Testis (tissue), 3 donors: ENCODE measurements around the gene LAMP5. TPM values are rescaled to one million over a fixed set of nuclear protein-coding genes. Genes with fewer than 3 reads are reported as not detected.

Experiments used
- DNase-seq: peaks from one replicate; pipeline ENCODE4 v3.0.0-alpha.2; 2019
- H3K27ac ChIP-seq, 2 donors: fragments of 200-600 bp; sonication (generic); one replicate each; pipeline ENCODE4 v1.5.1; 2019
- H3K27me3 ChIP-seq: fragments of 200-600 bp; sonication (generic); one replicate; pipeline ENCODE4 v1.5.1; 2019
- H3K36me3 ChIP-seq: fragments of 200-600 bp; sonication (generic); one replicate; pipeline ENCODE4 v1.5.1; 2017; ENCODE audit warnings: low read depth; ENCODE audit errors: missing control alignments
- H3K4me1 ChIP-seq: fragments of 200-600 bp; sonication (generic); one replicate; pipeline ENCODE4 v1.5.1; 2019
- H3K4me3 ChIP-seq, 2 donors: fragments of 200-600 bp; sonication (generic); one replicate each; pipeline ENCODE4 v1.5.1; 2017 to 2019
- H3K9me3 ChIP-seq: fragments of 200-600 bp; sonication (generic); one replicate; pipeline ENCODE4 v1.5.1; 2017
- CTCF ChIP-seq, 3 experiments: fragments of 450-650 bp in 2 of 3; fragments of 200-600 bp in 1 of 3; sonication (generic) in 1 of 3; IDR thresholded peaks; one replicate each; pipeline ENCODE4 v1.5.1; 2016 to 2019; ENCODE audit warnings: antibody characterized with exemption in 3 of 3, mild to moderate bottlenecking in 2 of 3, moderate library complexity in 1 of 3
- POLR2A ChIP-seq: fragments of 450-650 bp; IDR thresholded peaks from one replicate; pipeline ENCODE4 v1.6.1; 2017; ENCODE audit warnings: antibody characterized with exemption, mild to moderate bottlenecking, moderate library complexity
- WGBS, 2 donors: methylation state at CpG; one replicate each; pipeline ENCODE4 v1.1.5; 2018; 5-methylcytosine and 5-hydroxymethylcytosine counted together
- intact Hi-C: fragments of 100-400 bp; cut with DNase I; formaldehyde crosslinking; loops from one replicate; pipeline ENCODE4 v1.15.1; 2023; ENCODE audit warnings: low total_unique reads
- polyA plus RNA-seq: library from polyadenylated mRNA; stranded (reverse); fragments of 350-450 nt; fragmentation: Illumina TruSeq; extraction: RNeasy Lipid Tissue Mini Kit (QIAGEN cat#74804); gene quantifications from one replicate; pipeline ENCODE4 v1.2.3, GENCODE V29; 2014; ENCODE audit warnings: low read depth, low replicate concordance; ENCODE audit not compliant: insufficient read depth
- total RNA-seq, 2 donors: library from RNA; depleted of rRNA; stranded (reverse); fragments of >200 nt; gene quantifications; one replicate each; pipeline ENCODE4 v1.2.3, GENCODE V29; 2016

LAMP5 gene
- total and polyA plus RNA-seq, 3 donors from 2014 or later: 0.62 to 1.7 (median 0.71) TPM

GRCh38 chr20:9565910-9566550, 51.6 kb downstream of the LAMP5 start:
- TF ChIP-seq CTCF (IDR thresholded peaks at IDR 0.05) (no peak), POLR2A (no peak)
- H3K36me3 ChIP-seq: no peaks in the 10 kb centered on the region
- no peaks in the 10 kb centered on the region for H3K27me3 ChIP-seq
- H3K9me3 ChIP-seq: no peaks in the 10 kb centered on the region
- no peak overlapping the region for H3K27ac ChIP-seq
- 71 to 78% methylated on average over 20 of the region's 20 CpGs for WGBS, 2 donors
- H3K4me1 ChIP-seq: no peaks in the 10 kb centered on the region
- DNase-seq: no peak
- intact Hi-C loops: no loop called here
- no peak overlapping the region for H3K4me3 ChIP-seq

- Histone ChIP-seq H3K9me3 (no peaks in the 10 kb centered on the region), H3K4me1 (no peaks in the 10 kb centered on the region), H3K27me3 (no peaks in the 10 kb centered on the region), H3K4me3 (no peak overlapping the region), H3K27ac (no peak overlapping the region), H3K36me3 (no peaks in the 10 kb centered on the region)
- no peak for DNase-seq
- TF ChIP-seq POLR2A (no peak), CTCF (IDR thresholded peaks at IDR 0.05) (no peak)
- 88 to 95% methylated on average over 1 of the region's 1 CpG for WGBS, 2 donors
- intact Hi-C loops: no loop called here
These were observed 52.6 kb downstream of the LAMP5 start for GRCh38 chr20:9566977-9567376.

GRCh38 chr20:9570612-9571011, 56.2 kb downstream of the LAMP5 start:
- intact Hi-C loops: no loop called here
- H3K4me3 ChIP-seq: no peak overlapping the region
- no peaks in the 10 kb centered on the region for H3K36me3 ChIP-seq
- DNase-seq: no peak
- no peaks in the 10 kb centered on the region for H3K9me3 ChIP-seq
- no peak for TF ChIP-seq CTCF (IDR thresholded peaks at IDR 0.05)
- no peaks in the 10 kb centered on the region for H3K27me3 ChIP-seq
- H3K27ac ChIP-seq: no peak overlapping the region
- WGBS, 2 donors: 52 to 61% methylated on average over 2 of the region's 2 CpGs
- no peaks in the 10 kb centered on the region for H3K4me1 ChIP-seq

GRCh38 chr20:9571783-9572182, 57.4 kb downstream of the LAMP5 start:
- intact Hi-C loops: no loop called here
- H3K4me1 ChIP-seq: no peaks in the 10 kb centered on the region
- TF ChIP-seq CTCF (IDR thresholded peaks at IDR 0.05) (no peak), POLR2A (no peak)
- no peaks in the 10 kb centered on the region for H3K9me3 ChIP-seq
- DNase-seq: no peak
- no peaks in the 10 kb centered on the region for H3K27me3 ChIP-seq
- WGBS, 2 donors: 61 to 63% methylated on average over 3 of the region's 3 CpGs
- H3K27ac ChIP-seq: no peak overlapping the region
- no peak overlapping the region for H3K4me3 ChIP-seq
- H3K36me3 ChIP-seq: no peaks in the 10 kb centered on the region

GRCh38 chr20:9572670-9573069, 58.3 kb downstream of the LAMP5 start:
- Histone ChIP-seq H3K4me1 (no peaks in the 10 kb centered on the region), H3K4me3 (no peak overlapping the region), H3K27ac (no peak overlapping the region), H3K27me3 (no peaks in the 10 kb centered on the region), H3K36me3 (no peaks in the 10 kb centered on the region), H3K9me3 (no peaks in the 10 kb centered on the region)
- no peak for DNase-seq
- TF ChIP-seq POLR2A: no peak
- no peak for TF ChIP-seq CTCF (IDR thresholded peaks at IDR 0.05)
- 21 to 30% methylated on average over 2 of the region's 2 CpGs for WGBS, 2 donors
- intact Hi-C loops: no loop called here
